ENCODE data around the gene CD180. TPM values are rescaled to one million over a fixed set of nuclear protein-coding genes. Genes with fewer than 3 reads are reported as not detected.

CD180 gene
- polyA plus RNA-seq, 3 donors = 0.57 to 0.97 (median 0.70) TPM

DNA sequence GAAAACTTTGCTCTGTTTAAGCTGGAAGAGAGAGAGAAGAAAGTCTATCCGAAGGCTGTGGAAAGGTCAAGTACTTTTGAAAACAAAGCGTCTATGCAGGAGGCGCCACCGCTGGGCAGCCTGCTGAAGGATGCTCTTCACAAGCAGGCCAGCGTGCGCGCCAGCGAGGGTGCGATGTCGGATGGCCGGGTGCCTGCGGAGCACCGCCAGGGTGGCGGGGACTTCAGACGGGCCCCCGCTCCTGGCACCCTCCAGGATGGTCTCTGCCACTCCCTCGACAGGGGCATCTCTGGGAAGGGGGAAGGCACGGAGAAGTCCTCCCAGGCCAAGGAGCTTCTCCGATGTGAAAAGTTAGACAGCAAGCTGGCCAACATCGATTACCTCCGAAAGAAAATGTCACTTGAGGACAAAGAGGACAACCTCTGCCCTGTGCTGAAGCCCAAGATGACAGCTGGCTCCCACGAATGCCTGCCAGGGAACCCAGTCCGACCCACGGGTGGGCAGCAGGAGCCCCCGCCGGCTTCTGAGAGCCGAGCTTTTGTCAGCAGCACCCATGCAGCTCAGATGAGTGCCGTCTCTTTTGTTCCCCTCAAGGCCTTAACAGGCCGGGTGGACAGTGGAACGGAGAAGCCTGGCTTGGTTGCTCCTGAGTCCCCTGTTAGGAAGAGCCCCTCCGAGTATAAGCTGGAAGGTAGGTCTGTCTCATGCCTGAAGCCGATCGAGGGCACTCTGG lies 32.6 kb downstream of the CD180 start:
- DNase-seq = no peak

GRCh38 chr5:67163231-67163756 lies 33.3 kb downstream of the CD180 start:
- no peak for DNase-seq

DNA sequence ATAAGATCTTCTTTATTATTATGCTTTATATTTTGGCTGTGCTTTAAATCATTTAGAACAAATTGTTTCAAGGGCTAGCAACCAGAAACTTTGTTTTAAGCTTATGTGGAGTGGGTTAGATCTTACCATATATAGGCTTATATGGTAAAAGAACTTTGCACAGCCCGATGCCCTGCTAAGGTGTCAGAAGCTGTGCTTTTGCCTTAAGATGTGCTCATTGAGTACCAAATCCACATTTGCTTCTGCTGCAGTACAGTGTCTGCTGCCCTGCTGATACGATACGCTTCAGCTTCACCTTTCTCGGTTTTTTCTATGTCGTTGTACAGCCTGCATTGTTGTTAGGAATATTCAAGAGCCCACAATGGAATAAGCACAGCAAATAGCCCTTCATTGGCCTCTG lies 34.8 kb downstream of the CD180 start:
- no peak for DNase-seq

GRCh38 chr5:67160985-67161384 lies 35.6 kb downstream of the CD180 start:
- DNase-seq = no peak

DNA sequence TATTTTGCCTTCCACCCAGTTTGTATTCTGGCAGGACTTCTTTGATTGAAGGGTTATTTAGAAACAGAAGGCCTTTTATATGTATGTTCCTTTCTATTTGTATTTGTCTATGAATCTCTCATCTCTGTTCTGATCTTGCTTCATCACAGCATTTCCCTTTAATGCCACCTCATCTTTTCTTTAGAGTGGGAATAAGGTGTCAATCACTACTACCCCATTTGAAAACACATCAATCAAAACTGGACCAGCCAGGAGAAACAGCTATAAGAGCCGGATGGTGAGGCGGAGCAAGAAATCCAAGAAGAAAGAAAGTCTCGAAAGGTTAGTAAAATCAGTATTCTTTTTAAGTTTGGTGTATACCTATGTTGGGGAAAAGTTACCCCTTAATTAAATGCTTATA lies 36.3 kb downstream of the CD180 start:
- no peak for DNase-seq

DNA sequence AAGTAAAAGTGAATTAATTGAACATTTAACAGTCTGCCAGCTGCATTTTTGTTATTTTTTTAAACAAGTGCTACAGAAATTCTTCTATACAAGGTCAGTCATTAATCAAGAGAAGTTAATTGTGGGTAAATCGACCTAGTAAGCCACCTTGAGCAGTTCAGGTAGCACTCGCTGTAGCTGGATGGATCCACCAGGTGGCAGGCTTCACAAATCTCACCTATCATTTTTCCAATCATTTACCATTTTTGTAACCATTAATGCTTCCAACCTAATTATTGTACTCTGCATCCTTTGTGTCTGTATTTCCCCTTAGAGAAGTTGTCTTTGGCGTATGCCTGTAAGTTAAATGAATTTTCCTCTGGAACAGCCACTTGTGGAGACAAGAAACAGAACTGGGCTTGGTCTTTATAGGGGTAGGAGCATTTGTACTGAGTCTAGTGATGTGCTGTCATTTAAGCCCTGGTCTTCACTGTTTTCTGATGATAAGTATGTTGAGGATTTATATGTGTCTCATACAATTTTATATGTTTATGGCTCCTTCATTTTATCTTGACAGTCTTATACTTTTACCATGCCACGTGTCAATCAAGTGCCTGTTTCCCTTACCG lies 39.5 kb downstream of the CD180 start:
- DNase-seq = no peak

- DNase-seq = no peak
Observed at GRCh38 chr5:67154556-67155206, 41.9 kb downstream of the CD180 start.

- no peak for DNase-seq
Observed at GRCh38 chr5:67153292-67153691, 43.3 kb downstream of the CD180 start.

GRCh38 chr5:67152400-67152799 lies 44.2 kb downstream of the CD180 start:
- DNase-seq = no peak

DNA sequence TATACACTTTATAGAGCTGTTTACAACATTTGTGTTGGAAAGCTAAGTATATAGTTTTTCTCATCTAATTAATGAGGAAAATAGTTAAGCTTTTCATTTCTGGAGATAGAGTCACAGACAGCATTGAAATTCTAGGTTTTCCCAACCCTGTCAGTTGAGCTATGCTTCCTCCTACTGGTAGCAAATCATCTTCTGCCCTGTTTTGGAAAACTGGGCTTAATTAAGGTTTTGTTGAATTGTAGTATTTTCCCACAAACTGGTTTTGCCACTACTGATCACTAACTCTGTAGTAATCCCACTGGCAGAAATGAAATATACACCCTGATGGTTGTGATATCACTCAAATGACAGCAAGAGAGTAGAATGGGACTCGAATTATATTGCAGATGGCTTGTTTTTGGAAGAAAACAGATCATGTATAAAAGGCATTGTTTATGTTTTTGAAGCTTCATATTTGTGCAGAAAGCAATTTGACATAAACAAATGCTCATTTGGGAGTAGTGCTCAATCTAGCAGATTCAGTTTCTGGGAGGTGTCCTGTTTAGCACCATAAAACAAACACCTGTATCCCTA lies 46.6 kb downstream of the CD180 start:
- DNase-seq = no peak

DNA sequence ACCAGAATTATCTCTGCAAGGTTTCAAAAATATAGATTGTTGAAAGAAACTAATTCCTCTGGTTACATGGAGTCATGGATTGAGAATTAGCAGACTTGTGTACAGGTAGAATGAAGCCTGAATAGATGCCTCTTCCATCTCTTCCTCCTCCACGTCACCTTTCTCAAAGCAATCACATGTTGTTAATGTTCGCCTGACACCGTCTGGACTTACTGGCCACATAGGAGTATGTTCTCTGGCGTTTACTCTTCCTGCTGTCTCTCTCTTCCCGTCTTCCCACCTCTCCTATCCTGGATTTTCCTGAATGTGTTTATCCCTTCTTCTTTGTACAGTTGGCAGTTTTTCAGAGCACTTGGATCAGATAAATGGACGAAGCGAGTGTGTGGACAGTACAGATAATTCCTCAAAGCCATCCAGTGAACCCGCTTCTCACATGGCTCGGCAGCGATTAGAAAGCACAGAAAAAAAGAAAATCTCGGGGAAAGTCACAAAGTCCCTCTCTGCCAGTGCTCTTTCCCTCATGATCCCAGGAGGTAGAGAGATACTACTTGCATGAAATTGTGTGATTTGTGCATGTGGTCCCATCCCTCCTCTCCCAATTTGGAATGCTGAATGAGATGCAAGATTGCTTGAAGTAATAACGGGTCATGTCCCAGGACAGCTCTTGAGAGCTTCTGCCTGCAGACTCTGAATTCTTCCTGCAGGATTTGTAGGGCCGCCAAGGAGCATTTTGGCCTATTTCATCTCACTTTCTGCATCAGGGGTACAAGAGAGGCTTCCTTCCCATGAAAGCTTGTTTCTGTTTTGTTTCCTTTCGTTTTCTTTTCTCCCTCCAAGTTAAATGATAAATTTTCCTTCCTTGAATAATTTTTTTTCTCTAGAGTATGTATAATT lies 47.3 kb downstream of the CD180 start:
- DNase-seq = no peak

DNA sequence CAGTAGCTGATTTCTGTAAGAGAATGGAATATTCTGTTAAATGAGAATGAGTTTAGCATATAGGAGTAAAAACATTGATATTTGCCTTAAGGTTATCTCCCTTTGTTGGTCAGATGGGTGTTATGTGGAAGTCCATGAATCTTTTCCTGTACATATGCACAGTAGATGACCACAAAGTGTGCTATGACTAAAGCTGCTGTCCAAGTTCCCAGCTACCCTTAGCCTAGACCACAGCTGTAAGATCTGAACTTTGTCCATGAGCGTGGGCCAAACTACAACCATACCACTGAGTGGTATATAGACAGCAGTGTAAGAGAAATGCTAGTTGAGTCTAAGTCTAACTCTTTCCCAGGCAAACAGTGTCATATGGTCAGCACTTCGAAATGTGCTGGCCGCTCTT lies 48.8 kb downstream of the CD180 start:
- no peak for DNase-seq

DNA sequence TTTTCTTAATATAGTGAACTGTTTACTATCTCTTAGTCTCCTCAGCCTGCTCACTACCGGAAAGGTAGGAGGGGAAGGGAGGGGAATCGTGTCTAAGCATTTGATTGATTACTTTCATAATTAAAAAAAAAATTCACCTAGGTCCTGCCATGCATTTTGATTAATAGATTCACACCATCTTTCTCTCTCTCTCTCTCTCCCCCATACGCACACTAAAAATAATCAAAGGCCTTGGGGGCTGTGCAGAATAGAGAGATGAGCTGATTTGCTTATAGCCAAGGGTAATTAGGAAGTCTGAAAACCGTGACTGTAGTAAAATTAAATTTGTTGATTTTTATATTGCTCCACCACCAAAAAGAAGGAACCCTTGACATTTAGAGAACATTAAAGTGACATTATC lies 49.6 kb downstream of the CD180 start:
- no peak for DNase-seq

DNA sequence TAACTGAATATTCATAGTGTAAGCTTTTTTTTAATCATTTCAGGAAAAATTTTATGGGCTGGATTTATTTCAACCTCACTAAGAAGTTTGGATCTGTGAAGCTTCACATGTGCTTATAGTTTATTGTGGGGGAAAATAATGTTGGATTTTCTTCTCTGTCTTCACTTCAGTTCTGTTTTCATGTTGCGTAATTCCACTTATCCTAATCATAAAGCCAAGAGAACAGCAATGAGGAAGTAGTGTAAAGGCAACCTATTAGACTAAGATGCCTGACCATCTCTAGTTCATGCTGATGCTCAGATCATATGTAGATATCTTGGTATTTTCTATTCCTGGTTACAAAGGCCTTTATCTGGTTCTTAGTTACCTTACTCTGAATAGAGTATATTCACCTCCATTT lies 50.0 kb downstream of the CD180 start:
- no peak for DNase-seq

DNA sequence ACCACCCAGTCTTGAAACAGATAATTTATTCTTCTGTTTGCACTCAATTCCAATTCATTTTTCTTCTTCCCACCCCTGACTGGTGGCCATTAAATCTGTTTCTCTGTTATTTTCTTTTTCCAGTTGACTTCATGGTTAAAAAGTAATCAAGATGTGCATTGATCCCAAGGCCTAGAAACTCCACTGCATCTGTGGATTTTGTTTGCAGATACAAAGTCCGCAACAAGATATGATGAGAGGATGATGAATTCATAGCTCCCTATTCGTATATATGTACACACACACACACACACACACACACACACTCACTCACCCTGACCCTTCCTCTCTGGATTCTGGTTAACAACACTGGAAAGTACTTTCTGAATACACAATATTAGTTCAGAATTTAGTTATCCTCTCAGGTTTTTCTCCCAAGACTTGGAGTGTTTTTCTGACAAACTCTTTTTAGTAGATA lies 52.4 kb downstream of the CD180 start:
- no peak for DNase-seq

GRCh38 chr5:67143549-67143948 lies 53.0 kb downstream of the CD180 start:
- DNase-seq = no peak

GRCh38 chr5:67142816-67143215 lies 53.8 kb downstream of the CD180 start:
- no peak for DNase-seq

DNA sequence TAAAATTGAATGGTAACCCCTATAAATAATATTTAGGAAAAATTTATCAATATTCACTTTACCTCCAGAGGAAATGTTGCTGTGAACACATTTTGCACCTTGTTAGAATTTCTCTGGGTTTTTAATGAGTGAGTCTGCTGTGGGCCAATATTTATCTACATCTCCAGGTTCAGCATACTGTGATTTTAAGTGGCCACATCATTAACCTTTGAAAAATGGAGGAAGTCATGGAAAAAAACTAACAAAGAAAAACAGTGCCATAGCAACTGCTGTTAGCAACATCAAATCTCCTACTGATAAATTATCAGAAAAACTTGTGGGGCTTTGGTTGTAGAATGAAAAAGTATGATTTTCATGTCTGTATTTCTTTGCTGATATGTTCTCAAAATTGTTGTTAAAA lies 55.0 kb downstream of the CD180 start:
- no peak for DNase-seq

DNA sequence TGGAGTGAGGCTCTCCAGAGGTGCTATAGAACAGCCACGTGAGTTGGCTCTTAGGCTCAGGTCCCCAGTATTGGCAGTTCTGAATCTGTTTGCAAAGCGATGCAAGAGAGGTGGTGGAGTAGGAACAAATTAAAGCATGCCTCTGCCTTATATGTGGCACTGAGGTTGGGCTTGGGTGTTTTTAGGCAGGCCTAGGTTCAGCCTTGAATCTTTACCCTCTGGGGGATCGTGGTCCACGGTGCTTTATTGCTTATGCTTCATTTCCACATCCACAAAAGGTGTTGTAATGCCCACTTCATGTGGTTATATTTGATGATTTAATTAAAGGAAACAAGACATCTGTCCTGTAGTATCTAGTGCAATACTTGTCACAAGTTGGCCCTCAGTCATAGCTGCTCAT lies 56.2 kb downstream of the CD180 start:
- no peak for DNase-seq

- DNase-seq = no peak
Observed at GRCh38 chr5:67139030-67139429, 57.6 kb downstream of the CD180 start.

DNA sequence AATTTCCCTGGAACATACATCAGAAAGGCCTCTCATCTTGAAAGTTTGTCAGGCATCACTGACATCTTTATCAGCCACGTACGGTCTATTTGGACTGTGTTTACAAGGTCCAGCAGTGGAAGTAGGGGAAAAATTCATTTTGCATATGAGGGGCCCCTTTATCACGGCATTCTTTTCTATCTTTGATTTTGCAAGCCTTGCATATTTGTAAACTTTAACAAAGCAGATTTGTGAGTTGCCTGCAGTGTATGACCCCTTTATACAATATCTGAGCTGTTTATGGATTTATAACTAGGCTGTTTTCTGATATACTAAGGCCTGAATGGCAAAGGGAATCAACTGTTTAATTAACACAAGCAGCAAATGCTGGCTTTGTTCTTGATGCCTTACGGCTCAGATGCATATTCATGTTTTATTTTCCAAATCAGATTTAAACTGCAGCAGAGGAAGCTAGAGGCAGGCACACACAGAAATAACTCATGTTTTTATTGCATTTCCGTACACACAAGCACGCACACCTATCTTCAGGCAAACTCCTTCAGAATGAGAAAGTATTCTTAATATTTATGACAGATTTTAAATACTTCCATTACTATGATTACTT lies 61.1 kb downstream of the CD180 start:
- DNase-seq = no peak

All from renal pelvis (tissue), 4 donors.